Kidney (tissue), 14 donors: Measurements from ENCODE around the gene CGREF1. TPM values are rescaled to one million over a fixed set of nuclear protein-coding genes. Genes with fewer than 3 reads are reported as not detected.

Source experiments
- DNase-seq, 5 donors: peaks; one replicate each; pipeline ENCODE4 v3.0.0-alpha.2; 2013 to 2020
- FAIRE-seq: peaks from 2 replicates; lab custom pipeline; 2012; peaks lifted over from hg19 to GRCh38; lab: Jason Lieb, UNC
- H3K27ac ChIP-seq, 2 donors: one replicate each; pipeline ENCODE4 v1.7.0; 2013; ENCODE audit warnings: low read depth in 2 of 2, low read length in 2 of 2, inconsistent platforms in 1 of 2
- H3K27me3 ChIP-seq: one replicate; pipeline ENCODE4 v1.7.1; 2013; ENCODE audit warnings: low read length, inconsistent platforms; ENCODE audit not compliant: control insufficient read depth, insufficient read depth
- H3K36me3 ChIP-seq, 3 donors: one replicate each; pipeline versions ENCODE4 v1.7.0 to v1.7.1; 2013; ENCODE audit warnings: low read length in 3 of 3, control low read depth in 1 of 3, inconsistent platforms in 1 of 3; ENCODE audit not compliant: insufficient read depth in 3 of 3, control insufficient read depth in 2 of 3
- H3K4me1 ChIP-seq, 3 donors: one replicate each; pipeline versions ENCODE4 v1.7.0 to v1.7.1; 2013; ENCODE audit warnings: low read length in 3 of 3, inconsistent platforms in 1 of 3, low read depth in 1 of 3; ENCODE audit not compliant: control insufficient read depth in 2 of 3, insufficient read depth in 2 of 3
- H3K4me3 ChIP-seq, 3 donors: one replicate each; pipeline versions ENCODE4 v1.7.0 to v1.8.1; 2013; ENCODE audit warnings: low read length in 3 of 3, control low read depth in 1 of 3, inconsistent platforms in 1 of 3
- H3K9ac ChIP-seq, 3 donors: one replicate each; pipeline versions ENCODE4 v1.7.0 to v1.7.1; 2013; ENCODE audit warnings: low read length in 3 of 3, control low read depth in 1 of 3, inconsistent platforms in 1 of 3
- H3K9me3 ChIP-seq, 3 donors: one replicate each; pipeline versions ENCODE4 v1.7.0 to v1.7.1; 2013; ENCODE audit warnings: low read length in 3 of 3, control low read depth in 1 of 3, inconsistent platforms in 1 of 3; ENCODE audit not compliant: control insufficient read depth in 2 of 3, insufficient read depth in 1 of 3
- CTCF ChIP-seq: IDR thresholded peaks from 3 replicates; pipeline ENCODE4 v1.5.1; 2012; ENCODE audit warnings: mild to moderate bottlenecking, moderate library complexity, borderline replicate concordance; ENCODE audit not compliant: insufficient read depth; ENCODE audit errors: extremely low read depth
- intact Hi-C: fragments of 100-400 bp; cut with DNase I; formaldehyde crosslinking; loops from one replicate; pipeline ENCODE4 v1.11.1; 2022
- polyA plus RNA-seq: library from polyadenylated mRNA; stranded (reverse); fragments of 350-450 nt; fragmentation: Illumina TruSeq; extraction: RNeasy Lipid Tissue Mini Kit (QIAGEN cat#74804); gene quantifications from one replicate; pipeline ENCODE4 v1.2.3, GENCODE V29; 2014; ENCODE audit warnings: low read depth, low replicate concordance; ENCODE audit not compliant: insufficient read depth
- total RNA-seq: library from RNA; stranded (reverse); fragmentation: NEBNext Ultra II Directional; extraction: Animal tissue kit (Norgen Biotek cat#: 25700); gene quantifications from one replicate; pipeline ENCODE4 v1.2.1, GENCODE V29; 2021
- donor health status: control.
- donor health status: control.
- donor health status: control.
- donor health status: control.
- donor health status: control.
- donor health status: DM: yes; HTN: yes; CAD: no.
- donor health status: Normal renal cell carcinoma (clear cell type).

The CGREF1 gene
- total and polyA plus RNA-seq, 2 donors from 2014 or later = 3.7 to 3.8 TPM

GRCh38 chr2:27149570-27150405 lies 30.9 kb upstream of the CGREF1 start:
- Histone ChIP-seq H3K4me3 (no peak overlapping the region), H3K9me3 (no peaks in the 10 kb centered on the region), H3K36me3 (no peaks in the 10 kb centered on the region), H3K4me1 (no peaks in the 10 kb centered on the region), H3K27ac (no peak overlapping the region), H3K27me3 (no peaks in the 10 kb centered on the region), H3K9ac (no peak overlapping the region)
- intact Hi-C loops = no loop called here
- FAIRE-seq = no peak
- DNase-seq = peak in 1 of 5 donors; percentile 69
- no peak for TF ChIP-seq CTCF

- no peak within 1 kb of the TSS for H3K4me3 ChIP-seq
- DNase-seq (peak in 4 of 5 donors; percentile 55 to 83 (median 74)), FAIRE-seq (no peak)
- intact Hi-C loops = no loop called here
- H3K27me3 ChIP-seq = no peaks in the 10 kb centered on the region
- no peaks in the 10 kb centered on the region for H3K4me1 ChIP-seq
- H3K36me3 ChIP-seq = no peaks in the 10 kb centered on the region
- no peak within 1 kb of the TSS for H3K27ac ChIP-seq
- TF ChIP-seq CTCF = no peak
- H3K9me3 ChIP-seq = no peaks in the 10 kb centered on the region
- H3K9ac ChIP-seq = no peak within 1 kb of the TSS
These were observed 30.0 kb upstream of the CGREF1 start, which contains the start of gene TCF23 for GRCh38 chr2:27148801-27149439. Gene TCF23, plus strand, starts transcription at chr2:27149004. Its CDS starts 130 bp downstream, at chr2:27149134.

GRCh38 chr2:27147935-27148334 lies 29.0 kb upstream of the CGREF1 start:
- FAIRE-seq (no peak), DNase-seq (peak in 1 of 5 donors; percentile 24)
- Histone ChIP-seq H3K27me3 (no peaks in the 10 kb centered on the region), H3K4me3 (no peak overlapping the region), H3K27ac (no peak overlapping the region), H3K36me3 (no peaks in the 10 kb centered on the region), H3K4me1 (no peaks in the 10 kb centered on the region), H3K9ac (no peak overlapping the region), H3K9me3 (no peaks in the 10 kb centered on the region)
- TF ChIP-seq CTCF = no peak
- intact Hi-C loops = no loop called here
